HG02970 (cell line): ENCODE results near the gene EXOC3L1.

Experiments used
- ATAC-seq: cut with Tn5 transposase; IDR thresholded peaks from one replicate; pipeline ENCODE4 v1.9.1; 2021; ENCODE audit warnings: mild to moderate bottlenecking, moderate library complexity, moderate number of reproducible peaks; ENCODE audit not compliant: unreplicated experiment, low FRiP score

The EXOC3L1 gene

DNA sequence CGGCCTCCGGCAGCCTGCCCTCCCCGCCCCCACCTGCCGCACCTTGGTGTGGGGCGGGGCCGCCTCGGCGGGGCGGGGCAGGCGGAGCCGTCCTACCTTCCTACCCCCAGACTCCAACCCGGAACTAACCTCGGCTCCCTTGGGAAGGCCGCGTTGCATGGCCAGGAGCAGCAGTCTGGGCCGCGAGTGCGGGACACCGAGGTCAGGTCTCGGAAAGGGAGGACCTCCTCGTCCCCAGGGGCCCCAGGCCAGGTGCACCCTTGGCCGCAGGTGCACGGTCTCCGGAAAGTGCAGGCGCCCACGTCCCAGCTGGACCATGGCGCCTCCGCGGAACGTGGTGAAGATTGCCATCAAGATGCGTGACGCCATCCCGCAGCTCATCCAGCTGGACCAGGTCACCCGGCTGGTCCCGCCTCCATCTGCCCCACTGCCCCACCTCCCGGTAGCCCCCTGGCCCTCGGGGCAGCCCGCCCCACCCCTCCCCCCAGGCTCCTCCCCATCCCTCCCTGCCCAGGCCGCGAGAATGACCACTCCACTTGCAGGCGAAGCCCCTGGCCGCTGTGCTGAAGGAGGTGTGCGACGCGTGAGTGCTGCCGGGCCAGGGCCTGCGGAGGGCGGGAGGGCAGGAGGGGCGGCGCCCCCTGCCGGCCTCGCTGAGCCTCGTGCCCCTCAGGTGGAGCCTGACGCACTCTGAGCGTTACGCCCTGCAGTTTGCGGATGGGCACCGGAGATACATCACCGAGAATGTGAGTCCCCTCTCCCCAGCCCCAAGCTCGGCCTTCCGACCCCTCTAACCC, 9.3 kb upstream of the EXOC3L1 start, which contains the start of gene ELMO3:
TSS of gene ELMO3 (plus strand) at position 121 of the 797 bp plus-strand sequence. CDS start at position 317, 196 bp downstream.
- ATAC-seq: no peak

GRCh38 chr16:67198238-67198734, 8.3 kb upstream of the EXOC3L1 start:
- no peak for ATAC-seq

DNA sequence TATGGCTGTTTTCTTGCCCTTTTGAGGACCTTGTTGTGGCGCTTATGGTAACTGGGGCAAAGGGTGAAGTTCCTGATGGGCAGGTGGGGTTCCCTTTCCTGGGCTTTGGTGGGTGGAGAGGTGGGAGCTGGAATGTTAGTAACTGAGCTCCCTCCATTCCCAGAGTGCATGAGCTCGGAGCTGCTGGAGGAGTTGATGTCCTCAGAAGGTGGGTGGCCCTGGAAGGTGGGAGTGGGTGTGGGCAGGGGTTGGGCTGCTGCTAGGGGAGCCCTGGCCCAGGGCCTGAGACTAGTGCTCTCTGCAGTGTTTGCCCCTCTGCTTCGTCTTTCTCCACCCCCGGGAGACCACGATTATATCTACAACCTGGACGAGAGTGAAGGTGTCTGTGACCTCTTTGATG, 7.8 kb upstream of the EXOC3L1 start:
- ATAC-seq: no peak

DNA sequence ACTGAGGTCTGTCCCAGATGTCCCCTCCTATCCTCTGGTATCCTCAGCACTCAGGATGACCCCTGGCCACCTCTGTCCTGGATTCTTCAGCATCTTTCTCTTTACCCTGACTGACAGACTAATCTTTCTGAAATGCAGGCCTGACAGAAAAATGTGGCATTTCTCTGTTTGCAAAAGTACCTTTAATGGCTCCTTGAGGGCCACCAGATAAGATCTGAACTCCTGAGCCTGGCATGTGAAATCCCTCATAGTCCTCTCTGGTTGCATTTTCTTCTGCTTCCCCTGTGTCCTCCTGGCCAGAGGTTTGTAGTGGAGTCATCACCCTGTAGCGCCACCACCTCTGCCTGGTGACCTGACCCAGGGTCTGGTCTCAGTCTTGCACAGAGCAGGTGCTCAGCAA, 6.9 kb upstream of the EXOC3L1 start:
- ATAC-seq: no peak

- ATAC-seq: no peak
Measured at GRCh38 chr16:67195676-67196075, 5.7 kb upstream of the EXOC3L1 start.

DNA sequence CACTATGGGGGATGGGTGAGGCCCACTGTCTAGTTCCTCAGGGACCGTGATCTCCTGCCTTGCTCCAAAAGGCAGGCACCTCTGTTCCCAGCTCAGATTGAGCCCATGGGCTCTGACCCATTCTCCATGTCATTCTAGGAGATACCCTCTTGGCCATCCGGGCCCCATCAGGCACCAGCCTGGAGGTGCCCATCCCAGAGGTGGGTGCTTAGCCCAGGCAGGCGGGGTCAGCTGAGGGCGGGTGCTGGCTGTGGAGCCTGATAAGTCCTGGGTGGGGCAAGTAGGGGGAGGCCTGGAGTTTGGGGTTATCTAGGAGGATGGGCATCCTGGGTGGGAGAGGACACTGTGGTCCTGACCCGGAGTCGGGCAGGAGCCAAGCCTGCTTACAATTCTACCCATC, 4.3 kb upstream of the EXOC3L1 start:
- ATAC-seq: no peak

DNA sequence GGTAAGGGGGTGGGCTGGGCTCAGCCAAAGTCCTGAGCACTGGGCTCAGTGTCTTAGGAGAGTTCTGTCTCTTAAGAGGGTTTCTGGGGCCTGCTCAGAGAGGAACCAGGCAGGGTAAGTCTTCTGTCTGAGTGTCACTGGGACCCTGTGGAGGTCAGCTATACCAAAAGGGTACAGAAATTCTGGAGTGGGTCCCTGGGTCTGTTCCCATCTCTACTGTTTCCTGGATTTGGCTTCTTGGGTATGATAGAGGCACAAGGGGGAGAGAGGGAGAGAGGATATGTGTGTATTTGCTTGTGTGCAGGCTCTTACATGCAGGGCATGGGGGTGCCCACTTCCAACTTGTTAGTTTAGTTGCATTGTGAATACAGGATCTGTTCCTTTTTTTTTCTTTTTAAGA, 3.6 kb upstream of the EXOC3L1 start:
- ATAC-seq: no peak

- ATAC-seq: no peak
Measured at GRCh38 chr16:67192781-67193361, 2.9 kb upstream of the EXOC3L1 start.

GRCh38 chr16:67191995-67192681, 2.2 kb upstream of the EXOC3L1 start, which contains the start of gene E2F4:
E2F4 (plus strand) TSS chr16:67192155; CDS start chr16:67192228, 73 bp downstream.
- ATAC-seq: peak; percentile 79

- ATAC-seq: no peak
Measured at GRCh38 chr16:67191411-67191994, 1.6 kb upstream of the EXOC3L1 start.

DNA sequence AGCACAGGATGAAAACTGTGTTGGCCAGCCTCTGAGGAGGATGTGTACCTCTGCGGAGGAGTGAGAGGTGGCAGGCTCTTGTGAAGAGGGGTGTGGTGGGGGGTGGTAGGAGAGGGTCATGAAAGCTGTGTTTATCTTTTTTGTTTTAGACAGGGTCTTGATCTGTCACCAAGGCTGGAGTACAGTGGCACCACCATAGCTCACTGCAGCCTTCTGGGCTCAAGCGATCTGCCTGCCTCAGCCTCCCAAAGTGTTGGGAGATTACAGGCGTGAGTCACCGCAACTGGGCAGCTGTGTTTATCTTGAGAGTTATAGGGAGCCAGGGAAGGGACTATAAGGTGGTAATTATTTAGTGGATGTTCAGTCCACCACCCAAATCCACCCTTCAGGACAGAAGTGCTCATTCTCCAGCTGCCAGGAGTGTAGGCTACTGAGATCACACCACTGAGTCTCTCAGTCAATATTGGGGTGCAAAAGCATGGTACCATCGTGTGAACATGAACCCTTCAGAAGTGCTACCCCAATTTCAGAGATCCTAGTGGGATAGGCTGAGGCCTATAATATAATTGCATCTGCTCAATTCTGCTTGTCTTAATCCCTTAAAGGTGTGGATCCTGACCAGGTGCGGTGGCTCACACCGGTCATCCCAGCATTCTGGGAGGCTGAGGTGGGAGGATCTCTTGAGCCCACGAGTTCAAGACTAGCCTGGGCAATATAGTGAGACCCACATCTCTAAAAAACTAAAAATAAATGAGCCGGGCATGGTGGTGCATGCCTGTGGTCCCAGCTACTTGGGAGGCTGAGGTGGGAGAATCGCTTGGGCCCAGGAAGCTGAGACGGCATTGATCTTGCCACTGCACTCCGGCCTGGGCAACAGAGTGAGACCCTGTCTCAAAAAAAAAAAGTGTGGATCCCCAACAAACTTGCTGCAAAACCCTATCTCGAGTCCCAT, 788 bp upstream of the EXOC3L1 start:
- ATAC-seq: no peak

DNA sequence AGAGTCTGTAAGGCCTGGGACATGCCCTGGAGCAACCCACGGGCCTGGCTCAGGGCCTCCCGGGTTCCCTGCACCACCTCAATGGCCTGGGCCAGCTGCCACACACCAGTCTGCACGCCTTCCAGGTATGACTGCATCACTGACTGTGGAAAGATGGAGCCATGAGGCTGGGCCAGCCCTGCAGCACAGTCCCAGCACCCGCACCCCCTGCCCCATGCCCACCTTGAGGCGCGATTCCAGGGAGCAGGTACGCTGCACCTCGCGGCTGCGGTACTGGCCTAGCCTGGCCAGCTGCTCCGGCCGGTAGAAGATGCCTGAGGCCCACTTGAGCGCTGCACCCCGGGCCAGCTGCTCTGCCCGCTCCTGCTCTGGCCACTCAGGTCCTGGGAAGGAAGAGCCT, 1.1 kb downstream of the EXOC3L1 start:
- ATAC-seq: no peak

DNA sequence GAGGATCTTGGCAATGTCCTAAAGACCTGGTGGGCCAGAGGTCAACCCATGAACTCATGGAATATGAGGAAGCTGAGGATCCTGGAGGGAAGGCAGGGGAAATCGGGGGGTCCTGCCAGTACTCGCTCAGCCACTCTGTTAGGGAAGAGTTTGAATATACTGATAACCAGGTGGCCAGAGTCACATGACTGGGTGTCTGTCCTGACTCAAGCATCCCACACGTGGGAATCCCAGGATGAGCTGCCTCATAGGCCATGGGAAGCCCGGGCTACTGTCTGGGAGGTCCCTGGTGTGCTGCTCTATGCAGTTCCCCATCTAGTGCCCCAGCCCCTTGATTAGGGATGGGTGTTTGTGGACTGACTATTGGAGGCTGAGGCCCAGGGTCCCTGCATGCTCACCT, 1.6 kb downstream of the EXOC3L1 start:
- ATAC-seq: no peak

DNA sequence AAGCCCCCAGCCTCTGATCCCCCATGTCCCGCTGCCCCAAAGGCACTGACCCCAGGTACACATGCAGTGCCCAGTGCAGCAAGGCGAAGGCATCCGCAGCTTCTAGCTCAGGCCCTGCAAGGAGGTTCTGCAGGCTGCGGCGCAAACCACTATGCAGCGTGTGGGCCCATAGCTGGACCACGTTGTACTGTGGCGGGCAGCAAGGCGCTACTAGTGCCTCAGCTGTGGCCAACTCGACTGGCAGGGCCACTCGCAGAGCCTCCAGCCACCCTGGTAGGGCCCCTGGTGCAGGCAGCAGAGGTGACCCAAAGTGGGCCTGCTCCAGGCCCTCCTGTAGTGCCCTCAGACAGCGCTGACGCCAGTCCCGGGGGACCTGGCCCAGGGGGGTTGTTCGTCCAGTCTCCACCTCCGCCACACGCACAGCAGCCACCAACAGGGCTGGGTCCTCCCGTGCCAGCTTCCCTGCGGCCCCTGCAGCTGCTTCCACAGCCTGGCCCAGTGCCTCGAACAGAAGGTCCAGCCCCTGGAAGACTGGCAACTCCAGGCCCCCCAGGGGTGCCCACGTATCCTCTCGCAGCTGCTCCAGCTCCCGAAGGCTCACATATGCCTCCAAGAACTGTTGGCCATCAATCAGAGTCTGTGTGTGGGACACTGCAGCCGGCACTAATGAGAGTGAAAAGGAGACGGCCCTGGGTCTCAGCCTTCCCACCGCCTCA, 2.6 kb downstream of the EXOC3L1 start:
- no peak for ATAC-seq

DNA sequence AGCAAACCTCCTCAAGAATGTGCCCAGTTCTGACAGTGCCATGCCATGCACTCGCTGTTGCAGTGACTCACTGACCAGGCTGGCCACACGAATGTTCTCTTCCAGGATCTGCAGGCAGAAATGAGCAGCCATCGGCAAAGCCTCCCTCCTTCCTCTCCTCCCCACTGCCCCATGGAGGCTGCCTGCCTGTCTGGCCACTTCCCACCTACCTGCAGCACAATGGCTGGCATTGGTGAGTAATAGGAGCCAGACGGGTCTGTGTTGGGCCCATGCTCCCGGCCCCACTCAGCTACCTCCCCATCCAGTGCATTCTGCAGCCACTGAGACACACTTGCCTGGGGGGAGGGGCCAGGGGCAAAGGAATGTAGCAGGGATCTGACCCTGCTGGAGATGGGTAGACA, 3.4 kb downstream of the EXOC3L1 start:
- no peak for ATAC-seq

DNA sequence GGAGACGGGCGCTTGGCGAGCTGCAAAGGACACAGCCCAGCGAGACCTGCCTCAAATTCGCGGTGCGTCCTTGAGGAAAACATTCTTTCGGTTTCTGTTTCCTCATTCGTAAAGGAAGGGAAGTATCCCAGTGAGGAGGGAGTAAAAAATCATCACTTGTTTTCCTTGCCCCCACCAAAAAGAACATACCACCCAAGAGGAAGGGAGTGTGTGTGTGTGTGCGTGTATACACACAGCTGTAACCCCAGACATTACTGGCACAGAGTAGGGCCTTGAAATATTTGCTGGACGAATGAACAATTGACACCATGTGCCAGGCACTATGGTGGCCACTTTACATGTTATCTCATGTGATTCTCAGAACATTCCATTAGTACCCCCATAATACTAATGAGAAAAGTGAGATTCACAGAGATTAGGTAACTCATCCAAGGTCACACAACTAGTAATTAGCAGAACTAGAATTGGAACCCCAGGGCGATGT, 4.2 kb downstream of the EXOC3L1 start:
- no peak for ATAC-seq

GRCh38 chr16:67184995-67185650, 4.8 kb downstream of the EXOC3L1 start:
- ATAC-seq: no peak

DNA sequence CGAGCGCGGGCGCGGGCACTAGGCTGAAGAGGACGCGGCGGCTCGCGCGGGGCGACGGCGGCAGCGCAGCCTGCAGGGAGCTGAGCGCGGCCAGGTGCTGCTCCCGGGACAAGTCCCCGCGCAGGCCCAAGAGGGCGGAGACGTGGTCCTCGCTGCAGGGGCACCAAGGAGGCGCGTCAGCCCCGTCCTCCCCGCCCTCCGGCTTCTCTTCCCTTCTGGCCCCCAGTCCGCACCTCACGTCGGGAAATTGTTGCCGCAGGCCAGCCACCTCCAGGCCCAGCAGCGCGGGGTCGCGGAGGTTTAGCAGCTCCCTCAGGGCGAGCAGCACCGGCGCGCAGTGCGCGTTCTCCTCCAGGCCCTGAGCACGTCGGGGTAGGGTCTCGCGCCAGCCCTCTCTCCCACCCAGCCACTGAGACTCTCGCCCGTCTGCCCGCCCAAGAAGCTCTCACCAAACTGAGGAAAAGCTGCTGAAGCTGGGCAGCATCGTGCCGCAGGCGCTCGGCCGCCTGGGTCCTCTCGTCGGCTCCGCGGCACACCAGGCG, 5.4 kb downstream of the EXOC3L1 start:
- ATAC-seq: peak; percentile 3
